HG03025 (cell line): ENCODE measurements around the gene DDX10.

Experiments used
- ATAC-seq: cut with Tn5 transposase; IDR thresholded peaks from one replicate; pipeline ENCODE4 v1.9.1; 2021; ENCODE audit warnings: mild to moderate bottlenecking, moderate library complexity; ENCODE audit not compliant: unreplicated experiment, low FRiP score

DDX10 gene

GRCh38 chr11:108895579-108896480, 231.0 kb downstream of the DDX10 start:
- no peak for ATAC-seq

- ATAC-seq: no peak
Observed at GRCh38 chr11:108897071-108897481, 232.2 kb downstream of the DDX10 start.

- ATAC-seq: no peak
Observed at GRCh38 chr11:108897916-108898315, 233.0 kb downstream of the DDX10 start.

GRCh38 chr11:108901359-108901758, 236.5 kb downstream of the DDX10 start:
- no peak for ATAC-seq

- no peak for ATAC-seq
Observed at GRCh38 chr11:108902027-108902469, 237.2 kb downstream of the DDX10 start.

- ATAC-seq: no peak
Observed at GRCh38 chr11:108904480-108904879, 239.6 kb downstream of the DDX10 start.

- ATAC-seq: no peak
Observed at GRCh38 chr11:108906329-108906728, 241.5 kb downstream of the DDX10 start.

GRCh38 chr11:108906826-108907225, 242.0 kb downstream of the DDX10 start:
- no peak for ATAC-seq

GRCh38 chr11:108909041-108909440, 244.2 kb downstream of the DDX10 start:
- ATAC-seq: no peak

GRCh38 chr11:108909921-108910320, 245.1 kb downstream of the DDX10 start:
- ATAC-seq: no peak

- no peak for ATAC-seq
Observed at GRCh38 chr11:108912581-108912980, 247.7 kb downstream of the DDX10 start.

GRCh38 chr11:108913204-108913603, 248.3 kb downstream of the DDX10 start:
- ATAC-seq: no peak

- ATAC-seq: no peak
Observed at GRCh38 chr11:108914211-108914610, 249.3 kb downstream of the DDX10 start.

GRCh38 chr11:108914981-108915380, 250.1 kb downstream of the DDX10 start:
- ATAC-seq: no peak

GRCh38 chr11:108915666-108916065, 250.8 kb downstream of the DDX10 start:
- ATAC-seq: no peak

GRCh38 chr11:108916290-108916689, 251.4 kb downstream of the DDX10 start:
- ATAC-seq: no peak

GRCh38 chr11:108916935-108917334, 252.1 kb downstream of the DDX10 start:
- no peak for ATAC-seq

- no peak for ATAC-seq
Observed at GRCh38 chr11:108921211-108921610, 256.3 kb downstream of the DDX10 start.

- no peak for ATAC-seq
Observed at GRCh38 chr11:108922241-108922640, 257.4 kb downstream of the DDX10 start.

GRCh38 chr11:108923413-108923812, 258.5 kb downstream of the DDX10 start:
- ATAC-seq: no peak

GRCh38 chr11:108926171-108926840, 261.4 kb downstream of the DDX10 start:
- no peak for ATAC-seq
